Stimulated activated CD4-positive, alpha-beta T cell treated with anti-CD3 and anti-CD28 coated beads, TNF-alpha, amount 100 ng/mL, for 1 hour (primary cell): ENCODE measurements around the gene PDE4D.
"Not testable (repeated sequence)": the region's sequence is repeated elsewhere in the genome, so short reads cannot be mapped to it uniquely, and the experiment has no call there.

Experiments
- DNase-seq, 3 donors: peaks; one replicate each; pipeline ENCODE4 v3.0.0-alpha.2; 2020; ENCODE audit warnings: low read depth in 3 of 3, low spot score in 1 of 3

PDE4D gene

GRCh38 chr5:59485629-59486439 lies 407.7 kb downstream of the PDE4D start:
- no peak for DNase-seq

DNA sequence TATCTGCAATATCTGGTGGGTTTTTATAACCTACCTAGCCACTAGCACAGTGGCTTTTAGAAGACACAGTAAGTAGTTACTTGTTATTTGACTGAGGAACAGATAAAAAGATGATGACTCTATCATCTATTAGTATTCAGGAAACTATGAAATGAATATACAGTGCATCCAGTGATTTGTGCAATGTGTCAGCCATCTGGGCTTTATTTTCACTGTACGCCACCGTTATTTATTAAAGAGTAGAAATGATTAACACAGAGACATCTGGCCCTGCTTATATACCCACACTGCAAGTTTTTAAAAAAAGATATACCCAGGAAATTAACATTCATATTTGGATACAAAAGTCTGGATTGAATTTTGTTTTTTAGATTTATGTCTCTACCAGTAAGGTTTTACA lies 408.4 kb downstream of the PDE4D start:
- DNase-seq, result no peak

DNA sequence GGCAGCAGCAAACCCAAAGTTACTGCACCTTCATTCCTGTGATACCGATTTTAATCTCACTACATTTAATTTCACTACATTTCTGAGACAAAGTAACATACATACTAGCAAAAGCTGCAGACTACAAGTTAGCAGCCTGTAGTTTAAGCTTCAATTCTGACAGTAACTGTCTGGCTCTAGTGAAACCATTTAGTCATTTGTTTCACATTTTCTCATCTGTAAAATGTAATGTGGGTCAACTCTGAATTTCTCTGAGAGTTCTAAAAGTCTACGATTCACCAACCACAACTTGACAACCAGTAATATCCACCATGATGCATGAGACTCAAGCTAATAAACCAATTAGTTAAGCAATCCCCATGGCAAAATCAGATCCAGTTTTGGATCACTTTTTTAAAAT lies 408.9 kb downstream of the PDE4D start:
- DNase-seq, result no peak

GRCh38 chr5:59483971-59484472 lies 409.5 kb downstream of the PDE4D start:
- no peak for DNase-seq

DNA sequence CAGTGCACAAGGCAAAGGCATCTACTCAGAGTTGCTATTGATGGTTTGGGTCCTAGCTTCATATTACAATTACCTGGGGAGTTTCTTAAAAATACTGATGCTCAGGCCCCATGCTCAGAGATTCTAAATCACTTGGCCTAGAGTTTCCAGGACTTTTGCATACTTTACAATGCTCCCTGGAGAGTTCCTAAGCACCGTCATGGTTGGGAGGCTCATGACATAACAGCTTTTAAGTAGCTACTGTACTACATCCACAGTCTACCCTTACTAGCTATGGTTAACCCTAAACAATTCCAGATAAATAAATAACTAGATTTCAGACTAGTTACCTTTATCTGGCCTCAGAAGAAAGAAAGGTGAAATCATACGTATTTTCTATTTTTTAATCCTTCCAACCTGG lies 414.4 kb downstream of the PDE4D start:
- DNase-seq, result no peak

DNA sequence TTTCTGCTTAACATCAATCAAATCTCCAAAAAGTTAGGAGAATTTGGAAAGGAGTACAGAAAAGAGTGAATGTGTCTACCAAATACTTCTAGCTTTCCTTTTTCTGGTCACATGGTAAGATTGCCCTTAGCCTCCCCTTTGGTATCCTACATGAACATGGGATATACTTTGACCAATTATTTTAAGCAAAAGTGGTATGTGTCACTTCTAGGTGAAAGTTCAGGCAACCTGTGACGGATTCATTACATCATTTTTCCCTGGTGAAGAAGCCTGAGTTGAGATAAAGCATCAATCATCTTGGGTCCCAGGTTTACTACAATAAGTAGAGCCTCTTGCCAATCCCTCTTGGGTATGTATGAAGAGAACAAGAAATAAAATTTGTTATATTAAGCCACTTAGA lies 419.2 kb downstream of the PDE4D start:
- no peak for DNase-seq

DNA sequence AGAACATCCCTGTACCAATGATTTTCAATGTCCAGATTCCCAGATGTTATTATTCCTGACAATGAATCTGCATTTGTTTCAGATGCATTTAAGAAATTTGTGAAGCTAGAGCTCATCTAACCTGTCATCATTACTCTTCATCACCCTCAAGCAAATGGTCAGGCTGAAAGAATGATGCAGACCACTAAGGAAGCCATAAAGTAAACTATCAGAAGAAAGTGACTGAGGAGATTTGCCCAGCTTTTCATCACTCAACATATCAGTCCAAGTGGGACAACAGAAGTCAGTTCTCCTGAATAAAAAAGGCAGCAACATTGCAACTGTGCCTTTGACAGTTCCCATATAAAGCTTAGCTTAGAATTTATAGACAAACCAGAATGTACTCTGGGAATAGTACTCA lies 419.9 kb downstream of the PDE4D start:
- no peak for DNase-seq

GRCh38 chr5:59471463-59471862 lies 422.1 kb downstream of the PDE4D start:
- DNase-seq, result no peak

- no peak for DNase-seq
Measured at GRCh38 chr5:59467969-59468368, 425.6 kb downstream of the PDE4D start.

GRCh38 chr5:59466271-59466670 lies 427.3 kb downstream of the PDE4D start:
- no peak for DNase-seq

DNA sequence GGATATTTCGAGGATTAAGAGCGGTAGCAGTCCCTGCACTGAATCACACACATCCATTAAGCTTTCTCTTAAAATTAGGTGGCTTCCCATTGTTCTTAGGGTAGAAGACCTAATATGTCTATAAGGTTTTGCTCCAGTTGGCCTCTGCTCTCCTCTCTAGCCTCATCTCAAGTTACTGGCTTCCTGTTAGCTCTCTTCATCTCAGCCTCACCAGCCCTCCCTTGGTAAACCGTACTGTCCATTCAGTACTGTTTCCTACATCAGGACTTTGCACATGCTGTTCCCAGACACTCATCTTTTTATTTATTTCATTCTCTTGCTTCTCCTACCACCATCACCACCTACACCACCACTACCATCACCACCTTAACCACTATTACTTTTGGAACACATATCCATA lies 428.6 kb downstream of the PDE4D start:
- no peak for DNase-seq

DNA sequence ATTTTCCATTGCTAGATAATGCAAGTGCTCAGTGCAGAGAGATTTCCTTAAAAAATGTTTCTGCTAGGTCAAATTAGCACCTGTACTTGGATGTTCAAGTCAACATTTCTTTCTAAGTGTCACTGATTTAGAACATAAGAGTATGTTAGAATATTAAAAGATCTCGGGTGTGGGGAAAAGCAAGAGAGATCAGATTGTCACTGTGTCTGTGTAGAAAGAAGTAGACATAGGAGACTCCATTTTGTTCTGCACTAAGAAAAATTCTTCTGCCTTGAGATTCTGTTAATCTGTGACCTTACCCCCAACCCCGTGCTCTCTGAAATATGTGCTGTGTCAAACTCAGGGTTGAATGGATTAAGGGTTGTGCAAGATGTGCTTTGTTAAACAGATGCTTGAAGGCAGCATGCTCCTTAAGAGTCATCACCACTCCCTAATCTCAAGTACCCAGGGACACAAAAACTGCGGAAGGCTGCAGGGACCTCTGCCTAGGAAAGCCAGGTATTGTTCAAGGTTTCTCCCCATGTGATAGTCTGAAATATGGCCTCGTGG lies 429.8 kb downstream of the PDE4D start:
- not testable (repeated sequence) for DNase-seq

DNA sequence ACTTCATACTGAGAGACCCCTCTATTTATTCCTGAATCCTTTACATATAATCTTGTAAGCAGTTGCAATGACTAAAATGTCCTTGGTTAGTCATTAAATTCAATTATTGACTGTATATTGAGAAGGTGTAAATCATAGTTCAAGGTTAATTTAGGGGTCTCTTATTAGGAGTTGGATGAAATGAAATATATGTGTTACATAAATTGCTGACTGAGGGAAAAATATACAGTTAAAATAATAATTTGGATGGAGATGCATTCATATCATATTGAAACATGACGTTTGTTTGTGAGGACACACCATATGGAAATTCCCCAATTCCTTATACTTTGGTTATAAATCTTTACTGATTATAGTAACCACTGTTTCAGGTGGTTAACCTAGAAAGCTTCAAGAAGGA lies 430.6 kb downstream of the PDE4D start:
- no peak for DNase-seq

DNA sequence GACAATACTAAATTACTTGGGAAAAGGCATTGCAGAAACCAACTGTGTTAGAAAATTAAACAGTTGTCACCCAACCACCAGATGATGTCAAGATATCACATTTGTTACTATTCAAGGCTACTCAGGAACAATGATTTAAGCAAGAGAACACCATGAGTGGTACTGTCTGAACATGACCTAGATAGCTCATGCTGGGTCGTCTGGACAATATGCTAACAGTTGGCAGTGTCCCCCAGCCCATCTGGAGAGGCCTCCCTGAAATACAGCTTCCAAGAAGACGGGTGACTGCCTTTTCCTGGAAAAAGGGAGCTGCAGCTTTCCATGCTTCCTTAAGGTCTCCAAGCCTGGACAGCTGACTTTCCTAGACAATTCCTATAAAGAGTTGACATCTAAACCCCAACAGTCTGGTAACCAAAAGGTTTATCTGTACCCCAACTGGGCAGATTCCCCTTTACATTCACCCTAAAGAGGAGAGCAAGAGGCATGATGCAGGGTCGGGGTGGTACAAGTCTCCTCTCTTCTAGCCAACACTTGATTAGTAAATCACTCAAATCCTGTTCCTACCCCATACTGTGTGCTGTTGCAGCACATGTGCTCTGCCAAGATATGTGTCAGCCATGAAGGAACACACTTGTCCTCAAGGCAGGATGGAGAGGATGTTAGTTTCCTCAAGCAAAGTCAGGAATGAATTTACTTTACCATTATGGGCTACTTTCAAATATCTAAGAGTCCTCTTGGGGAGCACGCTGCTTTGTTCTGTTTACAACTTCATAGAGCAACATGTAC lies 433.0 kb downstream of the PDE4D start:
- no peak for DNase-seq

DNA sequence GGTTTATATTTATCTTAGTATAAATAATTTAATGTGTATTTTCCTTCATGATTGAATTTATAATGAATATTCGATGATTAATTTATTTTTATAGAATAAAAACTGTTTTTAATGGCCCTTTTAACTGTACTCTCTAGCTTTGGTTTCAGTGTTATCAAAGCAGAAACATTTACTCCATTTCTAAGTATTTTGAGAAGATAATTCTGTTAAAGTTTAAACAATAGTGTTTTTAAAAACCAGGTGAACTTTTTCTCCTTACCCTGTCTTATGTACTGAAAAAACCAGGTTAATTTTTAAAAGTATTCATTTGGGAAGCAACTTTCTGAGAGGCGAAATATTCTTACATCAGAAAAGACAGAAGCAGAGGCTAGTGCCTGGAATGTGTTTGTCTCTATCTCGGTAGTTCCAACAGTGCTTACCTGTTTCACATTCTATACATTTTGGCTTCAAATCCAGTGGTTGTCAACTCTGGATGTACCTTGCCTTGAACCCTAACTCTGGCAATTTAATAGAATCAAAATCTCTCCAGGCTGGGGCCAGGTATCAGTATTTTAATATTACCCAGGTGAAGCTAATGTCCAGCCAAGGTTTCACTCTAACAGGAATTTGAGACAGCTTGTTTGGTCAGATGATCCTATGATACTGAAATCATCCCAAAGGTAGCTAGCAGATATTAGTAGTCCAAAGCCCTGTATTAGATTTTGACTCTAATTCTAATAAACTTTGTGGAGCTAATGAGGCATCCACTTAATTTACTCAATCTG lies 434.4 kb downstream of the PDE4D start:
- DNase-seq, result no peak

GRCh38 chr5:59458321-59458720 lies 435.2 kb downstream of the PDE4D start:
- no peak for DNase-seq

DNA sequence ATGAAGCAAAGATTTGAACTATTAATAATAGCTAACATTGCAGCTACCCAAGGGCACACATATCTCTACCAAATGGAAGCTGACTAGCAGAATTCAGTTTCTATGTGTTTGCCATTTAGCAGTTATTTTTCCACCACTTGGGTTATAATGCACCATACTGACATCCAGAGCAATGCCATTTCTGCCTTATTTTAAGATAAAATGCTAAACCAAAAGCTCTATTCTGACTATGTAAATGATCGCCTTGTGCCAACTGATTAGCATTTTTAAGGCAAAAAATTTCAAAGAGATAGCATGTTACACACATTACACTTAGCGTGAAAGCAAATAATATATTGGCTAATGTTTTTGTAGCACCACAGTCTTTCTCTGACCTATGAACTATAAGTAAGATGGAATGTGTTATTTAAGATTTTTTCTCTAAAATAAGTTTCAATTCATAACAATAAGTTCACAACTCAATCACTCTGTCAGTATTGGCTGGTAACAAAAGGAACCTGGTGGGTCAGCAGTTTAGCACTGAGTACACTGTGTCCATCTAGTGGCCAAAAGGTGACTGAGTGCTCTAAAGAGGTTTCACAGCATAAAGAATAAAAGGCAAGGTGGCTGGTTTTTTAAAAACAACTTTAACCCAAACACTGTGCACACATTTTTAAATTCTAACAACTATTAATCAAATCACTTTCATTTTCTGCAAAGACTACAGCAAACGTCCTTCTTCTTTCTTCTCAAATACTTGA lies 443.5 kb downstream of the PDE4D start:
- DNase-seq, result no peak

- DNase-seq, result no peak
Measured at GRCh38 chr5:59446356-59446755, 447.2 kb downstream of the PDE4D start.

- DNase-seq, result no peak
Measured at GRCh38 chr5:59445741-59446140, 447.8 kb downstream of the PDE4D start.

- DNase-seq, result no peak
Measured at GRCh38 chr5:59439303-59439702, 454.2 kb downstream of the PDE4D start.

GRCh38 chr5:59437176-59437575 lies 456.4 kb downstream of the PDE4D start:
- no peak for DNase-seq
